ENCODE measurements around the gene DDX43. TPM values are rescaled to one million over a fixed set of nuclear protein-coding genes. Genes with fewer than 3 reads are reported as not detected.

Gene DDX43
- total RNA-seq, 1 donor from 2014 or later: 1.6 TPM

DNA sequence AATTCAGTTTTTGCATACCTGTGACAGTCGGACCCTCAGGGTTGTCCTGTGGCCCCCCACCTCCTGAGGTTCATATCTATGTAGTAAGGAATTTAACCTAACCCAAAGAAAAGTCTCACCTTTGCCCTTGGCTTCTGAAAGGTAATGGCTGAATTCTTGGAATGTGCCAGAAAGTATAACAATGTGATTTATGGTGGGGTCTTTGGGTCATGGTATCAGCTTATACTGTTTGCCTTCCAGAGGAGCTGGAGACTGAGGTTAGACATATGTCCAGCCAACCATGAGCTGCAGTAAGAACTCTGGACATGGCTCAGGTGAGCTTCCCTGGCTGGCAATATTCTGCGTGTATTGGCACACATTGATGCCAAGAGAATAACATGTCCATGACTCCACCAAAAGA, 26.9 kb downstream of the DDX43 start:
- H3K36me3 Mint-ChIP-seq (ENCODE audit: low read depth): peaks cover 56% of the 10 kb centered on the region
- intact Hi-C loops (cut with micrococcal nuclease): no loop called here
- ATAC-seq (ENCODE audit: low read depth): no peak
- no peak overlapping the region for H3K27ac Mint-ChIP-seq
- no peak overlapping the region for H3K4me3 Mint-ChIP-seq
- no peaks in the 10 kb centered on the region for H3K9me3 Mint-ChIP-seq
- TF ChIP-seq, protein P1, sequence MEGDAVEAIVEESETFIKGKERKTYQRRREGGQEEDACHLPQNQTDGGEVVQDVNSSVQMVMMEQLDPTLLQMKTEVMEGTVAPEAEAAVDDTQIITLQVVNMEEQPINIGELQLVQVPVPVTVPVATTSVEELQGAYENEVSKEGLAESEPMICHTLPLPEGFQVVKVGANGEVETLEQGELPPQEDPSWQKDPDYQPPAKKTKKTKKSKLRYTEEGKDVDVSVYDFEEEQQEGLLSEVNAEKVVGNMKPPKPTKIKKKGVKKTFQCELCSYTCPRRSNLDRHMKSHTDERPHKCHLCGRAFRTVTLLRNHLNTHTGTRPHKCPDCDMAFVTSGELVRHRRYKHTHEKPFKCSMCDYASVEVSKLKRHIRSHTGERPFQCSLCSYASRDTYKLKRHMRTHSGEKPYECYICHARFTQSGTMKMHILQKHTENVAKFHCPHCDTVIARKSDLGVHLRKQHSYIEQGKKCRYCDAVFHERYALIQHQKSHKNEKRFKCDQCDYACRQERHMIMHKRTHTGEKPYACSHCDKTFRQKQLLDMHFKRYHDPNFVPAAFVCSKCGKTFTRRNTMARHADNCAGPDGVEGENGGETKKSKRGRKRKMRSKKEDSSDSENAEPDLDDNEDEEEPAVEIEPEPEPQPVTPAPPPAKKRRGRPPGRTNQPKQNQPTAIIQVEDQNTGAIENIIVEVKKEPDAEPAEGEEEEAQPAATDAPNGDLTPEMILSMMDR (IDR thresholded peaks at IDR 0.05): no peak
- CTCF ChIA-PET: no interaction called here
- no peaks in the 10 kb centered on the region for H3K27me3 Mint-ChIP-seq
- H3K4me1 Mint-ChIP-seq: no peaks in the 10 kb centered on the region
- no peak for DNase-seq
- POLR2A ChIA-PET: no interaction called here

DNA sequence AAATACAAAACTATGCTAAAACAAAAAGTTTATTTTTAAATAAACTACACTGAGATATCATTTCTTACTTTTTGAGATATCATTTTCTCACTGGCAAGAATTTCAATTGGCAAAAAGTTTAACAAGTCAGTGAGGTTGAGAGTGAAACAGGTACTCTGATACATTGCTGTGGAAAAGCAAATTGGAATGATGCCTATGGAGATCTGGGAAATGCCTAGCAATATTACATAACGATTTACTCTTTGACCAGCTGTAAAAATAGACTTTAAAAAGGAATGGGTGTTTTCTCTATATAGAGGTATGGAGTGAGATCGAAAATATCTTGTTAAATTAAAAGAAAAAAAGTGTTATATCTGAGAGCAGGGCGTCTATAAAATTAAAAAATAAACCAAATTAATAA, 40.6 kb downstream of the DDX43 start:
- no peak overlapping the region for H3K4me3 Mint-ChIP-seq
- H3K27me3 Mint-ChIP-seq: no peaks in the 10 kb centered on the region
- no peak overlapping the region for H3K27ac Mint-ChIP-seq
- peaks cover 68% of the 10 kb centered on the region for H3K36me3 Mint-ChIP-seq (ENCODE audit: low read depth)
- no peak for ATAC-seq (ENCODE audit: low read depth)
- ChIA-PET POLR2A (no interaction called here), CTCF (no interaction called here)
- H3K9me3 Mint-ChIP-seq: no peaks in the 10 kb centered on the region
- no peak for DNase-seq
- peaks cover 3% of the 10 kb centered on the region for H3K4me1 Mint-ChIP-seq
- intact Hi-C loops (cut with micrococcal nuclease): no loop called here
- TF ChIP-seq, protein P1 (IDR thresholded peaks at IDR 0.05): no peak

DNA sequence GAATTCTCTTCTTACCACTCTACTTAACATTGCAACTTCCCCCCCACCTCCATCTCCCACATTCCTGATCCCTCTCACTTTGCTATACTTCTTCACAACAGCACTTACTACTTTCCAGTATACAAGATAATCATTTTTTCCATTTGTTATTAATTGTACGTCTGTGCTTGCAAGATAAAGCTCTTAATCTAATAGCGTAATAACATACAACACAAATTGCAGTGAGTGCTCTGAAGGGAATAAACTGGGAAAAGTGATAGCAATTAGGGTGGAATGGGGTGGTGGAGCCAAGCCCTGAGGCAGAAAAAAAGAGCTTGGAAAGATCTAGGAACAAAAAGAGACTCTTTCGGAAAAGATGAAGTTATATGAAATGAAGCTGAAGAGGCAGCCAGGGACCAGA, 48.9 kb downstream of the DDX43 start:
- ChIA-PET CTCF (no interaction called here), POLR2A (interaction anchor here (0.8 to 2.4 kb wide), 2 partner anchors 18 to 68 kb away, joined by 3 to 12 read pairs; partner anchors contain the start of gene MTO1)
- intact Hi-C loops (cut with micrococcal nuclease): no loop called here
- Mint-ChIP-seq H3K27me3 (no peaks in the 10 kb centered on the region), H3K36me3 (ENCODE audit: low read depth) (peaks cover 65% of the 10 kb centered on the region), H3K9me3 (no peaks in the 10 kb centered on the region), H3K4me3 (no peak overlapping the region), H3K4me1 (peaks cover 31% of the 10 kb centered on the region), H3K27ac (no peak overlapping the region)
- no peak for DNase-seq
- TF ChIP-seq, protein P1 (IDR thresholded peaks at IDR 0.05): no peak
- no peak for ATAC-seq (ENCODE audit: low read depth)

DNA sequence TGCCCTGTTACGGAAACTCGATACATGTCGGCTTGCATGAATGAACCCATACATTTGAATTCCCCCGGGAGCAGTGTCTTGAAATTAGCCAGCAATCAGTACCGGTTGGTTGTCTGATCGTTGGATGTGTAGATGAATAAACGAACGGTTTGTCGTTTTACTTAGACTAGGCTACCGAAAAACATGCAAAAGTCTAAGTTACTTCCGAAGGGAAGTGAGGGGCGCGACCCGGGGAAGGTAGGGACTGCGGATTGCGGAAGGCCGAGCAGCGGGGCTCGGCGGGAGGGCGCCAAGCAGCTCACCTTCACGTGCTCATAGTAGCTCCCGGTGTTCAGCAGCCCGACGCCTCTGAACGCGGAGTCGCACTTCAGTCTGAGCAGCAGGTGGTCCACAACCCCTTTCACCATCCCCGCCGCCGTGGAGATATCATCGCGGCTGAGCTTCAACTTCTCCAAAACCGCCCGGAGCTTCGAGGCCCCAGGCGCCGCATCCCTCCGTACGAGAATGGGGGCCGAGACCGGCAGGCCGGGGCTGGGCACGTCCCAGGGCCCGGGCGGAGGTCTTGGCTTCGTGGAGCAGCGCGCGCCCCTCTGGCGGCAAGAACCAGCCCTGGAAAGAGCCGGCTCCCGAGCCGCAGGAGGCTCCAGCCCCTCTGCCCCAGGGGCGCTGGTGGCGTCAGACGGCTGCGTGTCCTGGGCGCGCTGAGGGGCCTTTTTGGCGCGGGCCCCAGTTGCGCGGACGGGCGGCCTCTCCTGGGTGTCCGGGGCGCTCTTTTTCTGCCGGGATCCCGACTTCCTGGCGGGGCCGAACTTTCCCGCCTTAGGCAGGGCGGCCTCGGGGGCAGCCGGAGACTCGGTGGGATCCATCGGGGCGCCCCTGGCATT, 56.8 kb downstream of the DDX43 start:
- H3K4me1 Mint-ChIP-seq: peaks cover 22% of the 10 kb centered on the region
- ChIA-PET CTCF (interaction anchor here (0.9 to 2.0 kb wide), 4 partner anchors 20 to 202 kb away, joined by 3 to 13 read pairs (median 4); partner anchors contain the start of gene SLC17A5), POLR2A (interaction anchor here (0.7 to 4.0 kb wide), 17 partner anchors 8 to 202 kb away, joined by 3 to 145 read pairs (median 4); partner anchors contain the start of genes EEF1A1, MTO1 and SLC17A5)
- H3K4me3 Mint-ChIP-seq: peak overlapping the region; percentile 93
- DNase-seq (peak; percentile 54), ATAC-seq (ENCODE audit: low read depth) (peak; percentile 59)
- H3K27ac Mint-ChIP-seq: peak overlapping the region; percentile 91
- H3K27me3 Mint-ChIP-seq: no peaks in the 10 kb centered on the region
- no peaks in the 10 kb centered on the region for H3K9me3 Mint-ChIP-seq
- H3K36me3 Mint-ChIP-seq (ENCODE audit: low read depth): peaks cover 20% of the 10 kb centered on the region
- intact Hi-C loops (cut with micrococcal nuclease): loop anchor here (1.0 to 5.0 kb wide), 11 partner anchors 9 to 1831 kb away; partner anchors contain the start of genes COL12A1, EEF1A1, KCNQ5 and MTO1
- TF ChIP-seq, protein P1 (IDR thresholded peaks at IDR 0.05): no peak

DNA sequence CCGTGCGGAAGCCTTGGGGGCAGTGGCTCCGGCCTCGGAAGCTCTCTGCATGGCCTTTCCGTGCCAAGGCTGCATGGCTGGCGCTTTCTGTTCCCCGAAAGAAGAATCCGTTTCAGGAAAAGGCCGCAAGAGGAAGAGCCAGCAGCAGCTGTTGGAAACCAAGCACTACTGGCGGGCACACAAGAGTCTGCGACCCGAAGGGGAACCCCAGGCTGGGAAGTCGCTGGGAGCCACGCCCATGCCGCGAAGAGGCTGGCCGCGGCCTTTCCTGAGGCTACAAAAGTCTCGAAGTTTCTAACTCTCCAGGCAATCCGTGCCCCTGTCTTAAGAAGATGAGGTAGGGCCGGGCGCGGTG, 57.5 kb downstream of the DDX43 start, which contains the start of gene CGAS:
TSS of gene CGAS (minus strand) at position 191 of the 355 bp plus-strand sequence. CDS start at position 75, 116 bp downstream.
- Mint-ChIP-seq H3K27ac (peak within 1 kb of the TSS; percentile 91), H3K4me3 (peak within 1 kb of the TSS; percentile 93), H3K4me1 (peaks cover 22% of the 10 kb centered on the region), H3K9me3 (no peaks in the 10 kb centered on the region), H3K36me3 (ENCODE audit: low read depth) (peaks cover 20% of the 10 kb centered on the region), H3K27me3 (no peaks in the 10 kb centered on the region)
- TF ChIP-seq, protein P1 (IDR thresholded peaks at IDR 0.05): no peak
- ChIA-PET POLR2A (interaction anchor here (0.9 to 4.0 kb wide), 12 partner anchors 10 to 201 kb away, joined by 3 to 145 read pairs (median 8); partner anchors contain the start of genes EEF1A1, MTO1 and SLC17A5), CTCF (interaction anchor here (1.0 to 2.0 kb wide), 3 partner anchors 9 to 201 kb away, joined by 4 to 13 read pairs (median 7); partner anchors contain the start of genes MTO1 and SLC17A5)
- DNase-seq: peak; percentile 69
- ATAC-seq (ENCODE audit: low read depth): peak; percentile 78
- intact Hi-C loops (cut with micrococcal nuclease): loop anchor here (1.0 to 5.0 kb wide), 6 partner anchors 9 to 1830 kb away; partner anchors contain the start of genes COL12A1, KCNQ5, MTO1 and TMEM30A
